HG02938 (cell line): ENCODE data around the gene NFKBIE.
"Not testable (repeated sequence)": the region's sequence is repeated elsewhere in the genome, so short reads cannot be mapped to it uniquely, and the experiment has no call there.

ENCODE experiments used
- ATAC-seq: cut with Tn5 transposase; IDR thresholded peaks from one replicate; pipeline ENCODE4 v1.9.1; 2021; ENCODE audit warnings: mild to moderate bottlenecking, moderate library complexity; ENCODE audit not compliant: unreplicated experiment

The NFKBIE gene

GRCh38 chr6:44265007-44265721, at the start of gene NFKBIE:
TSS of gene NFKBIE (minus strand) at chr6:44265551. CDS start at chr6:44265346, 205 bp downstream.
- ATAC-seq: peak; percentile 28

- not testable (repeated sequence) for ATAC-seq
These were observed 49.3 kb upstream of the NFKBIE start for GRCh38 chr6:44314657-44315056.

DNA sequence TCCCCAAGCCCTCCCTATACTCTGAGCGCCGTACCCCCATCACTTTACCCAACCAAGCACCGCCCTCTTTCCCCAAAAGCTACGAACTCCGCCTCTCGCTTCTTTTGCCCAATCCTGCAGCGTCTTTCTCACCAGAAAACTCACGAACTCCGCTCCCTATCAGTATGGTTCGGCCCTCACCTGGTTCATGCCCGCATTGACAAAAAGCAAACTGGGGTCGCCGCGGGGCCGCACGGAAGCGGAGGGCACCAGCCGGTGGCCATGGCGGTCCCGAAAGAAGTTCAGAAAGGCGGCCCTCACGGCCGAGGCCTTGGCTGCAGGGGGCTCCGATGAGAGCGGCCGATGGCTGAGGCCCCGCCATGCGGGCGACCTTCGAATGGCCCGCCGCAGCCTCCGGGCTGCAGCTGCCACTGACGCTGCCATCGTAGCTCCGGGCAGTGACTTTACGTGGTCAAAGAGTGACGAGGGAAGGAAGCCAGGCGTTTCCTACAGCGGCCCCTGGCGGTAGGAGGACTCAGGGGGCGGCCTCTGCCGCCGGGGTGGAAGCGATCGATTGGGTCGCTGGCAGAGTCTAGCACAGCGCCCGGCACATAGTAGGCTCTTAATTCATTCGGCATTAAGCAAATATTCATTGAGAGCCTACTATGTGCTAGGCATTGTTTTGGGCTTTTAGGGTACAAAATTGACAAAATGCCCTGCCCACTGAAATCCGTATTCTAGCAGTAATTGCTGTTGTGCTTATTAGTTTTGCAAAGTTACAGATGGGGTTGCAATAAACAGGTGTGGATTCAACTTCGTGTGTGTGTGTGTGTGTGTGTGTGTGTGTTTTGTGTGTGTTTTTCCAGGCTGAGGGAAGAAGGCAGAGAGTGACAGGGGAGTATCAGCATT, 47.8 kb upstream of the NFKBIE start, which contains the start of gene AARS2:
Gene AARS2 (minus strand): TSS at position 447 of the 888 bp plus-strand sequence. CDS start 24 bp downstream, at position 423.
- peak; percentile 87 for ATAC-seq

DNA sequence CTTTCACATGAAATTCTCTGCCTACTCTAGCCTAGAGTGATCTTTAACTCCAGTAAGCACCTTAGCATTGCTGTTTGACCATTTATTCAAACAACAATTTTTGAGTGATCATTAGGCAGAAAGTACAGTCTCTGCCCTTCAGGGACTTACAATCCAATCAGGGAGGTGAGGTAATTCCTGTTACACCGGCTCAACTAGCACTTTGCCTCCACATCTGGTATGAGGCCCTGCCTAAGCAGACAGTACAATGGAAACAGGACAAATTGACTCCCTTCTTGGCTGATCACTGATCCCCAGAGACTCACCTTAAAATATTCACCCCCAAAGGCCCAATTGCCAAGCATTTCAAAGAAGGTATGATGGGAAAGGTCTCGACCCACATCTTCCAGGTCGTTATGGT, 46.4 kb upstream of the NFKBIE start:
- no peak for ATAC-seq

GRCh38 chr6:44311304-44311703, 46.0 kb upstream of the NFKBIE start:
- no peak for ATAC-seq

GRCh38 chr6:44310241-44310640, 44.9 kb upstream of the NFKBIE start:
- ATAC-seq: no peak

DNA sequence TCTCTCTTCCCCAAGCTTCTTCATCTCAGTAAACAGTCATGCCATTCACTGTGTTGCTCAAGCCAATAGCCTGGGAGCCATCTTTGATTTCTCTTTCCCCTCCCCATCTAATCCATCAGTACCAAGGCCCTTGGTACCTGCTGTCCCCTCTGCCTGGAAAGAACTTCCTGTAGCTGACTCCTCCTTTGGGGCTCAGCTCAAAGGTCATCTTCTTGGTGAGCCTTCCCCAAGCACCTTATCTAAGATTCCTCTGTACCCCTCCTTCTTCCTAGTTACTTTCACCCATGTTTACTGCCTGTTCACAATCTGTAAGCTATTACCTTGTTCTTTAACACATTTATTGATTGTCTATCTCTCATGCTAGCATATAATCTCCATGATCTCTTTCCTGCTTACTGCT, 44.3 kb upstream of the NFKBIE start:
- no peak for ATAC-seq

GRCh38 chr6:44309092-44309491, 43.7 kb upstream of the NFKBIE start:
- ATAC-seq: no peak

DNA sequence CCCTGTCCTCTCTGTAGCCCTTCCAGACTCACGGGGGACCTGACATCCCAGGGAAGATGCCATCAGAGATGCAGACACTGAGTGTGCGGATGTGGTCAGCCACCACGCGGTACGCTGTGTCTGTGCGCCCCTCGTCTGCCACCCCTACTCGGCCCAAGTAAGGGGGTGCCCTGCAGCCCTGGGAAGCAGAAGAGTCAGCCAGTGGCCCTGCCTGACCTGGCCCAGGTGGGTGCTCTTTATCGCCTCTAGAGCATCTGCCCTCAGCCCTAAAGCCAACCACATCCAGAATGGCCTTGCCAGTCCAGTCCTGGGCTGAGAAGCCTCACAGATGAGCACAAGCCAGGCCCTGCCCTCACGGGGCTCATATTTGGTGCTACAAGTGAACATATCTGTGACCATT, 41.9 kb upstream of the NFKBIE start:
- ATAC-seq: no peak

DNA sequence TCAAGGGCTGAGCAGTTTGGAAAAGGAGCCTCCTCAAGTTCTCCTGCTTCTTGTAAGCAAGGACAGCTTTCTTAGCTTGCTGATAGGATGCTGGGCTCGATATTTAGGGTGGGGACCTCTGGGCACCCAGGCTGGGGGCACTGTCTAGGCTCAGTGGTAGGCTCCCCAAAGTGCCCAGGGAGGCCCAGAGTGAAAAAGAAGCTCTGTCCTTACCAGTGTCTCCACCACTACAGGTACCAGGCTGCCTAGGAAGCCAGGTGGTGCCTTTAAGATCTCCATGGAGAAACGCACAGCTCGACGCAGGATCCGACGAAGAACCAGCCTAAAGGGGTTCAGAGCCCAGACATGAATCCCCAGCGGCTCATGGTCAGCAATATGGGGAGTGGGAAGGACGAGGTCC, 41.4 kb upstream of the NFKBIE start:
- no peak for ATAC-seq

DNA sequence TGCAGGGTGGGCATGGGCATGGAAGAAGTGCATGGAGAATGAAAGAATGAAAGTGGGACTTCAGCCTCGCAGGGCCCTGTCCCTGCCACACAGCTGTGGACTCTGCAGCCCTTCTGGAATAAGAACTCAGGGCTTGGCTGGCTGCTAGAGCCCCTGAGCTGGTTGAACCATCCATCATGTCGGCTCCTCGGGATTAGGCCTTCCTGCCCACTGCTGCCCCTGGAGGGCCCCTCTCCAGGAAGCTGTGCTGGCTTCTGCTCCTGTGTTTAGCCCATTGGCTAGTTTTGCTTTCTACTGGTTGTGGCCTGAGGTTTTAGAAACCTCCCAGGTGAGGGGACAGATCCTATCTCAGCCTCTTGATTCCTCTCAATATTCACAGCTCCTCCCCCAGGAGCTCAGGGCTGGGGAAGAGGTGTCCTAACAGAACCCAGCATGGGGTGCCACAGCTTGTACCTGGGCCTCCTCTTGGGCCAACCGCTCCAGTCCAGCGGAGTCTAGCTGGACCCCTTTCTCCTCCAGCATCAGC, 39.9 kb upstream of the NFKBIE start:
- no peak for ATAC-seq

DNA sequence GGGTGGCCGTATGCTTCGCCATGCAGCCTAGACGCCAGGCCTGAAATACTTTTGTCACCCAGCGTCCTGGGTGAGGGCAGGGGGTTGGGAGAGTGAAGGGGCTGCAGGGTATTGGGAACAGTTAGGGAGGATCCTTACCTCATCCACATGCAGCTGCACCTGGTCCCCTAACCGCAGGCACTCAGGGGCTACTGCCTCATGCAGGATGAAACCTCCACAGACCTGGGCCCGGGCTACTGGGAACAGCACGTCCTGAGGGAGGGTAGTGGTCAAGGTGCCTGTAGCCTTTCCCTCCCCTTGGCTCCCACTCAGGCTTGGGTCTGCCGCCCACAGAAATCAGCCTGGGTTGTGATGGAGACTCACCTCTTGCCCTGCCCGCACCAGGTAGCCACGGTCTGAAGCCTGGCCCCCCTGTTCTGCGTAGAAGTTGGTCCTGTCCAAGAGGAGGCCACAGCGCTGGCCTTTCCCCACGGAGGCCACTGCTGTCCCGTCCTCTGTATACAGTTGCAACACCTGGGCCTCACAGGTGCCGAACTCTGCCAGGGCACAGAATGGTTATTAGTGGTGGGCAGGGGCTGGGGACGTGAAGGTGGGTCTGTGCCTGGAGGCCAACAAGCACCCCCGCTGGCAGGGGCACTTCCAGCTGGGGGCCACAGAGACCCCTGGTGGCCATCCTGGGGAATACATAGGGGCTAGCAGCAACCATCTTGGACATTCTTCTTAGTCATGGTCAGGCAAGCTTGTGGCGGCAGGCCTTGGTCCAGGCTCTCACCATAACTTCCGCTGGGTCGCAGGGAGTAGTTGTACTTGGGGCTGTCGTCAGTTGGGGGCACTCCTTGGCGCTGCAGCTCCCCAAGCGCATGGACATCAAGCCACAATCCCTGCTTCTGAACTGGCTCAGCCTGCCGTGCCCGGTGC, 39.2 kb upstream of the NFKBIE start:
- no peak for ATAC-seq

DNA sequence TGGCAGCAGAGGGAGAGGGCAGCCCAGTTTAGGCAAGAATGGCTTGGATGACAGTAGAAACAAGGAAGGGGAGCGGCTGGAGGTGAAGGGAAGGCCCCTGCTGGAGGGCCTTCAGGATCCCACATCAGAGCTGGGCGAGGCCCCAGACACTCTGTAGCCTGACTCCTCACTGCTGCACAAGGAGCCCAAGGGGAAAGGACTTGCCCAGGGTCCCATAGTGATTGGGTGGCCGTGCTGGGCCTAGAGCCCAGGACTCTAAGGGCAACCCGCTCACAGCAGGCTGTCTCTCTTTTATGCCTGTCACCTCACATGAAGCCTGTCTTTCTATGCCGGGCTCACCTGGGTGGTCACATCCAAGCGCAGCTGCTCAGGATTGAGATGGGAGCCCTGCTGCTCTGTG, 38.5 kb upstream of the NFKBIE start:
- ATAC-seq: no peak

GRCh38 chr6:44302856-44303255, 37.5 kb upstream of the NFKBIE start:
- ATAC-seq: no peak

DNA sequence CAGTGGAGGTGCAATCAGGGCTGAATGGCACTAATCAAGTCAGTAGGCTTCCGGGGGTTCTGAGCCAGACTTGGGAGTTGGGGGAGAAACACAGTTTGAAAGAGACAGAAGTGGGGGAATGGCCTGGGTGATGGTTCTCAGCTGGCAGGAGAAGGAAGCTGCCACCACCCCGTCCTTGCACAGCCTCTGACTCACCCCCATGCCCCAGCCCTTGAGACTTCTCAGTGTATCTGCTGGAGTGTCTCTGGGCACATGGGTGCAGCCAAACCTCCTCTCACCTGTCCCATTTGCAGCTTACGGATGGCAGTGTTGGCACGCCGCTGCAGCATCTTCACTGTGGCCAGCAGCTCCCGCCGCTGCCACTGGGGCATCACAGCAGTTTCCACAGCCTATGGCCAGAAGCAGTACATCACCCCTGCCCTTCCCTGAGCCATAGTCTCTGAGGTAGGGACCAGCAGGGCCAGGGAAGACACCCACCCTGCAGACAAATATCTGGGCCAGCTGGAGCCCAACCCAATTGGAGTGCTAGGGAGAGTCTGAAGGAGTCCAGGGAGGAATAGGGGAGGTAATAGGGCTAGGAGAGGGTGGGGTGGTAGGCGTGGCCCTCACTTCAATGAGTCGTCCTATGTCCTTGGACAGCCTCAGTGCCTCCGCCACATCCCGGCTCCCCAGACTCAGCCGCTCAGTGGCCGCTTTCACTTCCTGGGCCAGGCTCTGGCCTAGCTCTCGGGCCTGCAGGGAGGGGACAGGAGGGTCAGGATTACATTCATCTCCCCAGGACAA, 36.6 kb upstream of the NFKBIE start:
- ATAC-seq: no peak

DNA sequence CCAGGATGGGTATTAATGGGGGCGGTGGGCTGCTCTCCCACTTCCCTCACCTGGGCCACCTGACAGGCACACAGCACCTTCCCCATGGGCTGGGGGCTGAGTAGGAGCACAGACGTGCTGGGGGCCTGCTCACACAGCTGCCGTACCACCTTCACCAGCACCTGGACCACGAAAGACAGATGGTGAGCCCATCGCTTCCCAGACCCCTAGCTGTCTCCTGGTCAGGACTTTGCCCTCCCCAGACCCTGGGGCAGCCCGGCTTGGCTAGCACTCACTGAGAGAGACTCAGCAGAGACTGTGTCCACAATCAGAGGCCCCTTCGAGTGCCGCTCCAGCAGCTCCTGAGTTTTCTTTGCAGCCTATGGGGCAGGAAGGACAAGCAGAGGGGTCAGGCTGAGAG, 35.8 kb upstream of the NFKBIE start:
- no peak for ATAC-seq

DNA sequence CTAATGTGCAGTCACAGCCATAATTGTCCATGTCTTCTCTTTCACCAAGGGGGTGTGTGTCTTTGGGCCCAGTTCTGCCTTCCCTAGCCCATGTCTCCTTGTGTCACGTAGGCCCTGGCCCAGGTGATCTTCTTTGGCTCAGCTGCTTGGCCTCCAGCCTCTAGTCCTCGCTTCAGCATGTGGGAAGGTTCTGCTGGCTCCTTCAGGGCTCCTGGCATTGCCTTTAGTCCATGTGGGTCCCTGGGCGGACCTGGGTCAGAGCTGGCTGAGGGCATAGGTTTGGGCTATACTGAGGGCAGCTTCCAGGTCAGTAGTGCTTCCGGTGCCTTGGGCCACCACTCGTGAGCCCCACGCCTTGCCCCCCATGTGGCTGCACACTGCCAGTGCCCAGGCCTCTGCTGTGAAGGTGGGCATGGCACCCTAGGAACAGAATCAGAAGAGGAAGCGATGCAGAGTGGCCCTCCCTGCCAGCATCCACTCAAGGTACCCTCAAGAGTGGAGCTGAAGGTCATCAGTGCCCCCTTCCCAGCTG, 35.0 kb upstream of the NFKBIE start:
- ATAC-seq: no peak

- ATAC-seq: no peak
These were observed 33.5 kb upstream of the NFKBIE start for GRCh38 chr6:44298864-44299263.

DNA sequence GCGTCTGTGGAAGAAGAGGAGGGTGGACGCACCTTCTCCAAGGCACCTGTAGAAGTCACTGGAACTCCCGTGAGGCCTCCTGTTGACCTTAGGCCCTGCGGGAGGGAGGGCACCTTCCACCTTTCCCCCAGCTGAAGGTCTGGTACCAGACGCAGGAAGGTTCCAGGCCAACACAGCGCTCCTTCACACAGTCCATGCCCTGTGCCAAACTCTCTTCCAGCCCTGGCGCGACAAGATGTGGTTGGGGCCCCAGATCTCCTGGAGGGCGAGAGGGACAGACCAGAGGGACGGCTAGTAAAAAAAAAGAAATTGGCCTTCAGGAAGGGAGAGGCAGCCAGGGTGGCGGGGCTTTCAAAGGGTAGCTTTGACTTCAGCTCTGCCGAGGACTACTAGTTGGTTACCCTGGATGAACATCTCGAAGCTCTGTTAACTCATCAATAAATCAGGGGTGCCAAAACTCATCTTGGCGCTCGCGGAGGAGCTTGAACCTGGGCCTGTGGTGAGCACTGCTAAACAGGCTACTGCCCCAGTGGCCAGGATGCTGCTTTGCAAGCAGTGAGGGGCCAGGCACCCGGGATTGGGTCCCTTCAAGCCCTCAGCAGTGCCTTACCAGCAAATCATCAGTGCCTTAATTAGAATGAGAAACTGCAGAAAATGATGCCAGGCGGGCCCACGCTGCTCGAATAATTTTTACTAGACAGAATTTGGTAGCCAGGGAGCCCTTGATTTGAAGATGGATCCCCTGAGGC, 32.9 kb upstream of the NFKBIE start:
- ATAC-seq: no peak
